Esophagus muscularis mucosa (tissue), 3 donors: ENCODE measurements around the gene LIMCH1.

Source experiments
- POLR2AphosphoS5 ChIP-seq, 2 donors: sonication (generic); formaldehyde crosslinking; IDR thresholded peaks; one replicate each; pipeline ENCODE4 v1.6.1; 2017; ENCODE audit warnings: antibody characterized with exemption in 2 of 2
- TF ChIP-seq, protein P1 (sequence below), 3 experiments: fragments of 200-600 bp in 2 of 3; fragments of 450-650 bp in 1 of 3; sonication (generic) in 2 of 3; IDR thresholded peaks; one replicate each; pipeline ENCODE4 v1.5.1; 2017 to 2019; ENCODE audit warnings: antibody characterized with exemption in 3 of 3, mild to moderate bottlenecking in 2 of 3, moderate library complexity in 1 of 3

DNA sequence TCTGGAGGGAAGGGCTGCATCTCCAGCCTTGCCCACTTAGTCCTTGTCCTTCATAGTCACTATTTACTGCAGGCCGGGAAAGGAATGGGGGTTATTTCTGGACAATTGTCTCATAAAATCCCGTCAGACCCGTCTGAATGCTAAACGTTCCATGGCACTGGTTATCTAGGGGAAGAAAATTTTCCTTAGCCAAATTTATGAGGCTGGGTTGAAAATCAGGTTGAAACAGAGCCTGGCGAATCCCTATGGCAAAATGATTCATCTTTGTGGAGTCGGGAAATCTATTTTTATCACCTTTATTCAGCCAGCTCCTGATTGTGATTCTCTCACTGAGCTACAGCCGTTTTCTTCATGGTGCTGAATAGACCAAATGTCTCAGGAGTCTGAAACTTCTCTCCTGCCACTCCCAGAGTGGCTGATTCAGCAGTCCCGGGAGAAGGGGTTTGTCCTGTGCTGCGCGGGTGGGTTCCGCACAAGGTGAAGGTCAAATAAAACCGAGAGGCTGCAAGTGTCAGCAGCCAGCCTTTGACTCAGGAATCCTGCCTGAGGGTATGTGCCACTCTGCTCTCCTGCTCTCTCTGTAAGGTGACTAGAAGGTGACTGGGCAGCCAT lies 1.0 kb downstream of the LIMCH1 start:
- TF ChIP-seq, protein P1, sequence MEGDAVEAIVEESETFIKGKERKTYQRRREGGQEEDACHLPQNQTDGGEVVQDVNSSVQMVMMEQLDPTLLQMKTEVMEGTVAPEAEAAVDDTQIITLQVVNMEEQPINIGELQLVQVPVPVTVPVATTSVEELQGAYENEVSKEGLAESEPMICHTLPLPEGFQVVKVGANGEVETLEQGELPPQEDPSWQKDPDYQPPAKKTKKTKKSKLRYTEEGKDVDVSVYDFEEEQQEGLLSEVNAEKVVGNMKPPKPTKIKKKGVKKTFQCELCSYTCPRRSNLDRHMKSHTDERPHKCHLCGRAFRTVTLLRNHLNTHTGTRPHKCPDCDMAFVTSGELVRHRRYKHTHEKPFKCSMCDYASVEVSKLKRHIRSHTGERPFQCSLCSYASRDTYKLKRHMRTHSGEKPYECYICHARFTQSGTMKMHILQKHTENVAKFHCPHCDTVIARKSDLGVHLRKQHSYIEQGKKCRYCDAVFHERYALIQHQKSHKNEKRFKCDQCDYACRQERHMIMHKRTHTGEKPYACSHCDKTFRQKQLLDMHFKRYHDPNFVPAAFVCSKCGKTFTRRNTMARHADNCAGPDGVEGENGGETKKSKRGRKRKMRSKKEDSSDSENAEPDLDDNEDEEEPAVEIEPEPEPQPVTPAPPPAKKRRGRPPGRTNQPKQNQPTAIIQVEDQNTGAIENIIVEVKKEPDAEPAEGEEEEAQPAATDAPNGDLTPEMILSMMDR (IDR thresholded peaks at IDR 0.05): no peak
- peak in 1 of 2 donors; percentile 45 for TF ChIP-seq POLR2AphosphoS5 (IDR thresholded peaks at IDR 0.05)
